CD4-positive, alpha-beta T cell (primary cell): ENCODE measurements around the gene STPG4. TPM values are rescaled to one million over a fixed set of nuclear protein-coding genes. Genes with fewer than 3 reads are reported as not detected.

Experiments used
- ATAC-seq: fragments of 200-7000 bp; cut with Tn5 transposase; one replicate; pipeline ENCODE4 v1.10.0; 2022; ENCODE audit warnings: mild to moderate bottlenecking; ENCODE audit not compliant: poor library complexity
- CTCF ChIA-PET: fragments of 350-600 bp; sonication (Branson Sonifier 250); formaldehyde crosslinking; loops from one replicate; lab custom pipeline; 2021; ENCODE audit warnings: antibody characterized with exemption, inconsistent platforms; lab: Charles Lee
- POLR2A ChIA-PET: fragments of 350-600 bp; sonication (Branson Sonifier 250); formaldehyde crosslinking; loops from one replicate; lab custom pipeline; 2021; ENCODE audit warnings: antibody characterized with exemption, inconsistent platforms; lab: Charles Lee
- DNase-seq, 14 experiments: peaks; one replicate each; pipeline ENCODE4 v3.0.0-alpha.2; 2013 to 2020; ENCODE audit warnings: mixed read lengths in 2 of 14
- H3K27ac ChIP-seq, 2 donors: one replicate each; pipeline versions ENCODE4 v1.5.1 to v1.7.0; 2013; ENCODE audit warnings: low read length in 2 of 2, low read depth in 1 of 2, mild to moderate bottlenecking in 1 of 2
- H3K27me3 ChIP-seq, 2 experiments: 1 replicate in 1 of 2; 2 replicates in 1 of 2; pipeline versions ENCODE4 v1.6.1 to v1.7.0; 2013; ENCODE audit warnings: low read length in 2 of 2, control low read depth in 1 of 2, mild to moderate bottlenecking in 1 of 2, moderate library complexity in 1 of 2; ENCODE audit not compliant: insufficient read depth in 2 of 2, control insufficient read depth in 1 of 2
- H3K36me3 ChIP-seq: one replicate; pipeline ENCODE4 v1.6.1; 2013; ENCODE audit warnings: low read length, control low read depth; ENCODE audit not compliant: insufficient read depth
- H3K4me1 ChIP-seq: one replicate; pipeline ENCODE4 v1.6.1; 2013; ENCODE audit warnings: low read length, control low read depth; ENCODE audit not compliant: insufficient read depth
- H3K4me3 ChIP-seq: one replicate; pipeline ENCODE4 v1.5.1; 2013; ENCODE audit warnings: mild to moderate bottlenecking, low read length, moderate library complexity
- H3K9me3 ChIP-seq, 2 experiments: 1 replicate in 1 of 2; 2 replicates in 1 of 2; pipeline versions ENCODE4 v1.6.1 to v1.7.0; 2013; ENCODE audit warnings: low read length in 2 of 2, mild to moderate bottlenecking in 2 of 2, control low read depth in 1 of 2, moderate library complexity in 1 of 2; ENCODE audit not compliant: control insufficient read depth in 1 of 2, insufficient read depth in 1 of 2
- H3K27ac Mint-ChIP-seq: one replicate; pipeline ENCODE4 v1.8.0; 2020; ENCODE audit warnings: mixed read lengths
- H3K27me3 Mint-ChIP-seq: one replicate; pipeline ENCODE4 v1.8.0; 2021; ENCODE audit warnings: mixed read lengths
- H3K36me3 Mint-ChIP-seq: one replicate; pipeline ENCODE4 v1.8.0; 2021; ENCODE audit warnings: low read depth, mixed read lengths
- H3K4me1 Mint-ChIP-seq: one replicate; pipeline ENCODE4 v1.8.0; 2021; ENCODE audit warnings: low read depth, mixed read lengths
- H3K4me3 Mint-ChIP-seq: one replicate; pipeline ENCODE4 v1.8.0; 2020; ENCODE audit warnings: mild to moderate bottlenecking, mixed read lengths
- H3K9me3 Mint-ChIP-seq: one replicate; pipeline ENCODE4 v1.8.0; 2020; ENCODE audit warnings: mixed read lengths
- CTCF ChIP-seq: fragments of 200-600 bp; IDR thresholded peaks from one replicate; pipeline ENCODE4 v1.8.0; 2022; ENCODE audit warnings: antibody characterized with exemption, mild to moderate bottlenecking
- intact Hi-C, 2 experiments: fragments of 100-400 bp; cut with DNase I in 1 of 2; cut with micrococcal nuclease in 1 of 2; formaldehyde crosslinking; loops; one replicate each; pipeline versions ENCODE4 v1.15.1 to v1.9.0; 2023 to 2025; cut with DNase I, micrococcal nuclease
- total RNA-seq, 174 experiments: library from RNA in 2 of 174; stranded (reverse) in 2 of 174; gene quantifications; one replicate each; pipeline ENCODE4 v1.2.3 and lab custom pipeline; 2021 to 2026

Gene STPG4
- total RNA-seq, 2 experiments from 2014 or later: not detected

- intact Hi-C loops: no loop called here
- Histone ChIP-seq H3K27ac (no peak overlapping the region), H3K9me3 (no peaks in the 10 kb centered on the region), H3K4me1 (no peaks in the 10 kb centered on the region), H3K36me3 (no peaks in the 10 kb centered on the region), H3K27me3 (no peaks in the 10 kb centered on the region), H3K4me3 (no peak overlapping the region)
- DNase-seq: no peak
- Mint-ChIP-seq H3K4me1 (no peaks in the 10 kb centered on the region), H3K27me3 (no peaks in the 10 kb centered on the region), H3K27ac (no peak overlapping the region), H3K4me3 (no peak overlapping the region), H3K36me3 (no peaks in the 10 kb centered on the region), H3K9me3 (no peaks in the 10 kb centered on the region)
- TF ChIP-seq CTCF: no peak
- CTCF ChIA-PET: no interaction called here
- no peak for ATAC-seq
- POLR2A ChIA-PET: no interaction called here
These were observed 62.6 kb downstream of the STPG4 start for GRCh38 chr2:47092465-47092864.

DNA sequence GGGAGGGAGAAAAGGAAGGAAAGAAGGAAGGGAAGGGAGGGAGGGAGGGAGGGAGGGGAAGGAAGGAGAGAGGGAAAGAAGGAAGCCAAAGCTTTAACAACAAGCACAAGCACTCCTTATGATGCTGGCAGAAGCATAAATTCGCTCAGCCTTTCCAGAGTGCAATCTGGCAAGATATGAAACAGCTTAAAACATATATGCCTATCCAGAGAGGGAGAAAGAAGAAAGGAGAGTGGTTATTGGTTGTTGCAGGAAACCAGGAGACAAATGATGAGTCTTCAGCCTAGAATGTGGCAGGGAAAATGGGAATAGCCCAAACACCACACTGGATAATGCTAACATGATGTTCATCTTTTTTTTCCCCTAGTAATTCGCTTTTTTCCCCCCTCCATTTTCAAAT, 64.0 kb downstream of the STPG4 start:
- POLR2A ChIA-PET: no interaction called here
- no peaks in the 10 kb centered on the region for H3K9me3 Mint-ChIP-seq
- H3K4me1 Mint-ChIP-seq: no peaks in the 10 kb centered on the region
- no peaks in the 10 kb centered on the region for H3K27me3 ChIP-seq
- no peak for ATAC-seq
- intact Hi-C loops: no loop called here
- H3K27ac ChIP-seq: no peak overlapping the region
- H3K4me3 ChIP-seq: no peak overlapping the region
- no peak for TF ChIP-seq CTCF
- H3K4me3 Mint-ChIP-seq: no peak overlapping the region
- H3K36me3 Mint-ChIP-seq: no peaks in the 10 kb centered on the region
- H3K27ac Mint-ChIP-seq: no peak overlapping the region
- H3K9me3 ChIP-seq: no peaks in the 10 kb centered on the region
- no peaks in the 10 kb centered on the region for H3K4me1 ChIP-seq
- CTCF ChIA-PET: no interaction called here
- no peaks in the 10 kb centered on the region for H3K36me3 ChIP-seq
- DNase-seq: no peak
- H3K27me3 Mint-ChIP-seq: no peaks in the 10 kb centered on the region

- ChIA-PET CTCF (no interaction called here), POLR2A (no interaction called here)
- TF ChIP-seq CTCF: no peak
- H3K27ac Mint-ChIP-seq: no peak overlapping the region
- Histone ChIP-seq H3K36me3 (no peaks in the 10 kb centered on the region), H3K4me1 (no peaks in the 10 kb centered on the region), H3K9me3 (no peaks in the 10 kb centered on the region), H3K27me3 (no peaks in the 10 kb centered on the region), H3K27ac (no peak overlapping the region), H3K4me3 (no peak overlapping the region)
- DNase-seq (no peak), ATAC-seq (no peak)
- no peaks in the 10 kb centered on the region for H3K27me3 Mint-ChIP-seq
- intact Hi-C loops: no loop called here
- H3K9me3 Mint-ChIP-seq: no peaks in the 10 kb centered on the region
- no peak overlapping the region for H3K4me3 Mint-ChIP-seq
- no peaks in the 10 kb centered on the region for H3K4me1 Mint-ChIP-seq
- no peaks in the 10 kb centered on the region for H3K36me3 Mint-ChIP-seq
These were observed 66.0 kb downstream of the STPG4 start for GRCh38 chr2:47089083-47089464.
